ENCODE measurements around the gene SPACA4.

Gene SPACA4

DNA sequence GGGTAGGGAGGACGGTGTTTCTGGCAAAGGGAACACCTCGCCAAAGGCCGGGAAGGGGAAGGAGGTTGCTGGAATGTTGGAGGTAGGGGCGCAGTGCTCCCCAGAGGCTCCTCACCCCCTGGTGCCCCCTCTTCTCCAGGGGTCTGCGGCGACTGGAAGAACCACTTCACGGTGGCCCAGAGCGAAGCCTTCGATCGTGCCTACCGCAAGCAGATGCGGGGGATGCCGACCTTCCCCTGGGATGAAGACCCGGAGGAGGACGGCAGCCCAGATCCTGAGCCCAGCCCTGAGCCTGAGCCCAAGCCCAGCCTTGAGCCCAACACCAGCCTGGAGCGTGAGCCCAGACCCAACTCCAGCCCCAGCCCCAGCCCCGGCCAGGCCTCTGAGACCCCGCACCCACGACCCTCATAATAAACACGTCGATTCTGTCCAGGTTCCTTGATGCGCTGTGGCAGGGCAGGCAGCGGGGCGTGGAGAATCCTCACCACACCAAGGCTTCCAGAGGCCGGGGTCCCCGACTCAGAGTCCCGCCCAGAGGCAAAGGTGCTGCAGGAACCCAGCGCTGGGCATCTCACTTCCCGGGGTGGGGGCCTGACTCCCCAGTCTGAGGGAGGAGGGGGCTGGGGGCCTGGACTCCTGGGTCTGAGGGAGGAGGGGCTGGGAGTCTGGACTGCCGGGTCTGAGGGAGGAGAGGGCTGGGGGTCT lies 7.4 kb upstream of the SPACA4 start:
- Histone ChIP-seq H3K27ac (no peak overlapping the region), H3K4me3 (ENCODE audit: low read depth, low read length) (no peak overlapping the region), H3K27me3 (replicated peaks) (no peaks in the 10 kb centered on the region), H3K36me3 (replicated peaks) (no peaks in the 10 kb centered on the region)
- TF ChIP-seq CTCF (IDR thresholded peaks at IDR 0.05; ENCODE audit: low read depth, low read length, missing control alignments): no peak
- in situ Hi-C loops (cut with HindIII; ENCODE audit: low pct_ligation_motif_present, low sequenced_read_pairs): no loop called here
- DNase-seq: no peak

- H3K27ac ChIP-seq: no peak overlapping the region
- no peak overlapping the region for H3K4me3 ChIP-seq (ENCODE audit: low read depth, low read length)
- no peaks in the 10 kb centered on the region for H3K36me3 ChIP-seq (replicated peaks)
- in situ Hi-C loops (cut with HindIII; ENCODE audit: low pct_ligation_motif_present, low sequenced_read_pairs): no loop called here
- no peak for TF ChIP-seq CTCF (IDR thresholded peaks at IDR 0.05; ENCODE audit: low read depth, low read length, missing control alignments)
- H3K27me3 ChIP-seq (replicated peaks): no peaks in the 10 kb centered on the region
- no peak for DNase-seq
These were observed 5.7 kb upstream of the SPACA4 start for GRCh38 chr19:48600679-48601417.

GRCh38 chr19:48603001-48603400 lies 3.5 kb upstream of the SPACA4 start:
- no peaks in the 10 kb centered on the region for H3K36me3 ChIP-seq (replicated peaks)
- in situ Hi-C loops (cut with HindIII; ENCODE audit: low pct_ligation_motif_present, low sequenced_read_pairs): no loop called here
- H3K4me3 ChIP-seq (ENCODE audit: low read depth, low read length): no peak overlapping the region
- no peak for DNase-seq
- no peak for TF ChIP-seq CTCF (IDR thresholded peaks at IDR 0.05; ENCODE audit: low read depth, low read length, missing control alignments)
- H3K27me3 ChIP-seq (replicated peaks): no peaks in the 10 kb centered on the region
- H3K27ac ChIP-seq: no peak overlapping the region

DNA sequence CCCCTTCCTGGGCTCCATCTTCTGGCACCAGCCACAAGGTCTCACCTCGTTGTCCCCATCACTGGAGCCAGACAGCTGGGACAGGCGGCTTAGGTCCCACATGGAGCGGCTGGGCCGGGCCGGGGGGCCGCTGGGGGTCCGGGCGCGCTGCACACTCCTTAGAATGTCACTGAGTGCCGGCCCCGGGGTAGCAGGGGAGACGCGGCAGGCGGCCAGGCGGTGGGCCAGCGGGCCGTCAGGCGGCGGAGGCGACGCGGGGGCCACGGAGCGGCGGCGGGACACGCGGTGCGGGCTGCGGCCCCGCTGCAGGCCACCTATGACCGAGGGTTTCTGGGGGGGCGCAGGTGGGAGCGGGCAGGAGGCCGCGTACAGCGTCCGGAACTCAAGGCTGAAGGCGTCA lies 3.1 kb upstream of the SPACA4 start:
- no peak for TF ChIP-seq CTCF (IDR thresholded peaks at IDR 0.05; ENCODE audit: low read depth, low read length, missing control alignments)
- H3K36me3 ChIP-seq (replicated peaks): no peaks in the 10 kb centered on the region
- DNase-seq: no peak
- no peaks in the 10 kb centered on the region for H3K27me3 ChIP-seq (replicated peaks)
- no peak overlapping the region for H3K27ac ChIP-seq
- no peak overlapping the region for H3K4me3 ChIP-seq (ENCODE audit: low read depth, low read length)
- in situ Hi-C loops (cut with HindIII; ENCODE audit: low pct_ligation_motif_present, low sequenced_read_pairs): no loop called here

DNA sequence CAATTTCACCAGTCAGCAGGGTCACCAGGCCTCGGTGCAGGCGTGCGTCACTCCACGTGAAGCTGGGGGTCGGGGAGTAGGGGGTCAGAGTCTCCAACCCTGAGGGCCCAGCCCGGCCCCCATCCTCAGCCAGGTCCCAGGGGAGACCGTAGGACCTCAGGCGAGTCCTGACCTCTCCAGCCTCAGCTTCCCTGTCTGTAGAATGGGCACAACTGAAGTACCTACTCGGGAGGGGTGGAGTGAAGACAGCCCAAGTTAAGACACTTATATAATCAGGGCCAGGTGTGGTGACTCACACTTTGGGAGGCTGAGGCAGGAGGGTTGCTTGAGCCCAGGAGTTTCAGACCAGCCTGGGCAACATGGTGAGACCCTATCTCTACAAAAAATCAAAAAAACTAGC lies 2.7 kb upstream of the SPACA4 start:
- Histone ChIP-seq H3K27me3 (replicated peaks) (no peaks in the 10 kb centered on the region), H3K4me3 (ENCODE audit: low read depth, low read length) (no peak overlapping the region), H3K27ac (no peak overlapping the region), H3K36me3 (replicated peaks) (no peaks in the 10 kb centered on the region)
- in situ Hi-C loops (cut with HindIII; ENCODE audit: low pct_ligation_motif_present, low sequenced_read_pairs): no loop called here
- TF ChIP-seq CTCF (IDR thresholded peaks at IDR 0.05; ENCODE audit: low read depth, low read length, missing control alignments): no peak
- no peak for DNase-seq
